HG03439 (cell line): ENCODE data around the gene CIITA.
"Not testable (repeated sequence)": the region's sequence is repeated elsewhere in the genome, so short reads cannot be mapped to it uniquely, and the experiment has no call there.

Experiments used
- ATAC-seq: cut with Tn5 transposase; IDR thresholded peaks from one replicate; pipeline ENCODE4 v1.9.1; 2021; ENCODE audit warnings: mild to moderate bottlenecking, moderate library complexity; ENCODE audit not compliant: unreplicated experiment

The CIITA gene

GRCh38 chr16:10949424-10949970 is 72.5 kb downstream of the CIITA start:
- peak; percentile 54 for ATAC-seq

GRCh38 chr16:10950393-10950792 is 73.4 kb downstream of the CIITA start:
- no peak for ATAC-seq

GRCh38 chr16:10951026-10951425 is 74.0 kb downstream of the CIITA start:
- no peak for ATAC-seq

GRCh38 chr16:10954903-10955302 is 77.9 kb downstream of the CIITA start:
- ATAC-seq, result no peak

GRCh38 chr16:10957771-10958482 is 80.9 kb downstream of the CIITA start:
- ATAC-seq, result no peak

GRCh38 chr16:10959161-10959560 is 82.2 kb downstream of the CIITA start:
- ATAC-seq, result no peak

GRCh38 chr16:10961231-10961630 is 84.2 kb downstream of the CIITA start:
- no peak for ATAC-seq

GRCh38 chr16:10964039-10964890 is 87.3 kb downstream of the CIITA start:
- peak; percentile 50 for ATAC-seq

GRCh38 chr16:10964891-10965326 is 87.9 kb downstream of the CIITA start:
- peak; percentile 35 for ATAC-seq

GRCh38 chr16:10965440-10966061 is 88.5 kb downstream of the CIITA start:
- ATAC-seq, result peak; percentile 61

- no peak for ATAC-seq
Measured at GRCh38 chr16:10966129-10966528, 89.1 kb downstream of the CIITA start.

GRCh38 chr16:10966559-10966958 is 89.6 kb downstream of the CIITA start:
- not testable (repeated sequence) for ATAC-seq

GRCh38 chr16:10967986-10968385 is 91.0 kb downstream of the CIITA start:
- no peak for ATAC-seq

GRCh38 chr16:10968498-10968897 is 91.5 kb downstream of the CIITA start:
- ATAC-seq, result no peak

GRCh38 chr16:10969615-10970014 is 92.6 kb downstream of the CIITA start:
- no peak for ATAC-seq

- ATAC-seq, result no peak
Measured at GRCh38 chr16:10970065-10970464, 93.1 kb downstream of the CIITA start.

- no peak for ATAC-seq
Measured at GRCh38 chr16:10971560-10971961, 94.6 kb downstream of the CIITA start.

GRCh38 chr16:10972108-10972818 is 95.3 kb downstream of the CIITA start:
- ATAC-seq, result no peak

- ATAC-seq, result no peak
Measured at GRCh38 chr16:10972819-10973464, 95.9 kb downstream of the CIITA start.

GRCh38 chr16:10976634-10977033 is 99.6 kb downstream of the CIITA start:
- ATAC-seq, result no peak
